GM12874 (cell line): ENCODE measurements around the gene ATG5.

ENCODE experiments used
- CTCF ChIP-seq: IDR thresholded peaks from 2 replicates; pipeline ENCODE4 v1.5.1; 2011; ENCODE audit warnings: low read depth, mild to moderate bottlenecking, control low read depth, low read length, moderate library complexity; ENCODE audit not compliant: insufficient read depth

The ATG5 gene

GRCh38 chr6:106253172-106253571, 72.4 kb downstream of the ATG5 start:
- no peak for TF ChIP-seq CTCF

GRCh38 chr6:106252687-106253086, 72.9 kb downstream of the ATG5 start:
- TF ChIP-seq CTCF, result no peak

DNA sequence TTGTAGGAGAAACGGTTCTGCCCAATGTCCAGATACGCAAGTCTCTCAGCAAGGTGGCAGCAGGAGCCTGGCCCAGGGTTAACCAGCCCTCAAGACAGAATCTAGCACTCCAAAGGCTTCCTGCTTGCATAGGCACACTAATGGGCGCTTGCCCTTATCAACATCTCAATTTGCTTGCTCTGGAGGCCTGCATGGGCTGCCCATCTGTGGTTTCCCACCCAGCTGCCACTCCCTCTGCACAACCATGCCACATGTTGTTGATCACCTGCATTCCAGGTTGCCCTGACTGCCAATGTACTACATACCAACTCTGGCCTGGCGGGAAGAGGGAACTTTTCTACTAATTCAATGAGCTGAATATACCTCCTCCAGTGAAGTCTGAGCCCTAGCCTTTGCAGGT, 74.6 kb downstream of the ATG5 start:
- TF ChIP-seq CTCF, result no peak

DNA sequence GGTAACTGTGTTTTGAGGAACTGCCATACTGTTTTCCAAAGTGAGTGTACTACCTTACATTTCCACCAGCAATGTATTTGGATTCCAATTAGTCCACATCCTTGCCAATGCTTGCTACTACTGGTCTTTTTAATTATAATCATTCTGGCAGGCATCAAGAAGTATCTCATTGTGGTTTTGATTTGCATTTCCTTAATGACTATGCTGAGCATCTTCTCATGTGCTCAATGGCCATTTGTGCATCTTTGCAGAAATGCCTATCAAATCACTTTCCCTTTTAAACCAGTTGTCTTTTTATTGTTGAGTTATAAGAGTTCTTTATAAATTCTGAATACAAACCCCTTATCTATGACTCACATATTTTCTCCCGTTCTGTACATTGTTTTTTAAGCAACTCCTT, 75.9 kb downstream of the ATG5 start:
- TF ChIP-seq CTCF, result no peak

DNA sequence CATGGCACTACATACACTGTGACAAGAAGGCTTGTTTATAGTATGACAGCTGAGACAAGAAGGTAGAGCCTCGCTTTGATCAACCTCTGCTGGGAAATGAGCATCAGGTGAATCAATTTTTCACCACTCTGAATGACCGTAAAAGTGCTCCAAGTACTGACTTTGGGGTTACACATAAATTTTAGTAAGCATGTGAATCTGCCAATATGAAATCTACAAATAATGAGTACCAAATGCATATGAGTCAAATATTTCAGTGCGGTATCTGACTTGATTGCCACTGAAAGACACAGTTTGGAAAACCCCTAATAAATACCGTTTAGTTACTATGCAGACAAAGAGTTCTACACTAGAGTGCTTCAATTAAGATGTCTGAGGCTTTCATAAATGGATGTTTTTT, 77.8 kb downstream of the ATG5 start:
- TF ChIP-seq CTCF, result no peak

DNA sequence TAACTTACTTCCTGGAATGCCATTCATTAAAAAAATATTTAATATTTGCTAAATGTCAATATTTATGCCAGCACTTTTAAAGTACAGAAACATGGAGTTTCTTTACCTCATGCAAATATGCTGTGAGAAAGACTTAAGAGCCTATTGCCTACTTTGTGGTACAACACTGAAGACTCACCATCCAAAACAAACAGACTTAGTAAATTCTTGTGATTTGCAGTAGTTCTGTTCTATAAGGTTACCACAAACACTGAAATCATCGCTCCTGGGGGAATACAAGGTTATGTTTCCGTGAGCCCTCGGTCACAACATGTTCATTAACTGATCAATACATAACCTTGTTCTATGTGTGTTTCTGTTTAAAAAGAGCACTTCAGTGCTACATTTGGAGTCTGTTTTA, 78.3 kb downstream of the ATG5 start:
- TF ChIP-seq CTCF, result no peak

DNA sequence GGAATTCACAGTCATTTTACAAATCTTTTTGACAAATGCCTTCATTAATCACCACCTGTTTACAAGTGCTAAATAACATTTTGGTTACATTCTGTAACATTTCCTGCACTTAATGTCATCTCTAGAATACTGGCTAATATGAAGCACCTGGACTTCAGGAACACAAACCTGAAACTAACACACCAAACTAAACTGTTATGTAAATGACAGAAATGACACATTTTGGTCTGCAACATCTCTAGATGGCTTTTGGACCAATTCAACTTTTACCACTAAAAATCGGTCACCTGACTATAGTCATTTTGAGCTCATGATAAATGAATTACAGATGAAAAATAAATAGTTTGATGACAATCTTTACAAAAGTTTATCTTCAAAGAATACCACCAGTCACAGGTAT, 80.6 kb downstream of the ATG5 start:
- no peak for TF ChIP-seq CTCF

DNA sequence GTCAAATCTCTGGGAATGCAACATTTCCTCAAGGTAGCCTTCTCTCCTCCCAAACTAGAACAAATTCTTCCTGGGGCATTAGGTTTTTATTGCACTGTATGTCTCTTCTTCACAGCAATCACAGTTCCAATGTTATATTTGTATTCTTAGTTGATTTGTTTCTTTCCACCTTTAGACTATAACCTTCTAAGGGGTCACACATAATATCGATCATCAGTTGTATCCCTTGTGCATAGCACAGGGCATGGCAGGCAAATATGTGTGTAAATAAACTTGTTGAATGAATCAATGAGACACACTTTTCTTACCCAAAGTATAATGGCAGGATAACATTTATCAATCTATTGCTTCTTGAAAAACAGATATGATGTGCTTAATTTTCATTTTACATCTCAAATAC, 81.0 kb downstream of the ATG5 start:
- no peak for TF ChIP-seq CTCF
